Left lung (tissue), 10 donors: ENCODE results near the gene RASSF4. TPM values are rescaled to one million over a fixed set of nuclear protein-coding genes. Genes with fewer than 3 reads are reported as not detected.

ENCODE experiments used
- ATAC-seq: fragments of 200-7000 bp; cut with Tn5 transposase; one replicate; pipeline ENCODE4 v1.9.1; 2020; ENCODE audit warnings: moderate library complexity
- DNase-seq, 4 donors: peaks; one replicate each; pipeline ENCODE4 v3.0.0-alpha.2; 2013 to 2020
- H3K27ac ChIP-seq, 2 donors: fragments of 200-600 bp; sonication (generic) in 1 of 2; one replicate each; pipeline versions ENCODE4 v1.5.0 to v1.8.0; 2020 to 2021
- H3K27me3 ChIP-seq, 2 donors: fragments of 200-600 bp; sonication (generic) in 1 of 2; one replicate each; pipeline versions ENCODE4 v1.5.0 to v1.8.0; 2020 to 2021
- H3K36me3 ChIP-seq, 2 donors: fragments of 200-600 bp; sonication (generic) in 1 of 2; one replicate each; pipeline versions ENCODE4 v1.5.0 to v1.8.0; 2020 to 2021
- H3K4me1 ChIP-seq, 2 donors: fragments of 200-600 bp; one replicate each; pipeline ENCODE4 v1.8.0; 2021
- H3K4me3 ChIP-seq, 2 donors: fragments of 200-600 bp; sonication (generic) in 1 of 2; one replicate each; pipeline versions ENCODE4 v1.5.0 to v1.8.0; 2020 to 2021; ENCODE audit warnings: mild to moderate bottlenecking in 1 of 2
- H3K9me3 ChIP-seq, 2 donors: fragments of 200-600 bp; sonication (generic) in 1 of 2; one replicate each; pipeline versions ENCODE4 v1.5.0 to v1.8.0; 2020 to 2021
- CTCF ChIP-seq, 2 donors: fragments of 200-600 bp; sonication (generic) in 1 of 2; IDR thresholded peaks; one replicate each; pipeline versions ENCODE4 v1.5.0 to v1.8.0; 2021; ENCODE audit warnings: antibody characterized with exemption in 2 of 2
- intact Hi-C, 2 donors: fragments of 100-400 bp; cut with DNase I; formaldehyde crosslinking; loops; one replicate each; pipeline versions ENCODE4 v1.11.2 to v1.14.2; 2022
- polyA plus RNA-seq, 6 donors: library from polyadenylated mRNA; unstranded; fragments of 120-200 nt; gene quantifications; one replicate each; pipeline ENCODE4 v1.2.1, GENCODE V29; 2013; ENCODE audit not compliant: insufficient read length in 6 of 6
- total RNA-seq, 2 donors: library from RNA; stranded (reverse); fragmentation: NEBNext Ultra II Directional; extraction: Animal tissue kit (Norgen Biotek cat#: 25700); gene quantifications; one replicate each; pipeline ENCODE4 v1.2.1, GENCODE V29; 2021
- donor health status: DM: no; HTN: yes; CAD: no.
- donor health status: DM: no; HTN: no; CAD: no.

RASSF4 gene
- total and polyA plus RNA-seq, 8 donors, result 17.1 to 54.7 (median 20.7) TPM

- Histone ChIP-seq H3K4me1 (peaks cover 23 to 59% of the 10 kb centered on the region in 2 donors), H3K4me3 (peak overlapping the region; percentile 54 to 75), H3K36me3 (peaks cover 0 to 7% of the 10 kb centered on the region in 2 donors), H3K27me3 (no peaks in the 10 kb centered on the region), H3K27ac (peak overlapping the region; percentile 84 to 92), H3K9me3 (no peaks in the 10 kb centered on the region)
- no peak for TF ChIP-seq CTCF (IDR thresholded peaks at IDR 0.05)
- DNase-seq (no peak), ATAC-seq (no peak)
- intact Hi-C loops, result no loop called here
Measured at GRCh38 chr10:44958898-44959246, 730 bp upstream of the RASSF4 start.

DNA sequence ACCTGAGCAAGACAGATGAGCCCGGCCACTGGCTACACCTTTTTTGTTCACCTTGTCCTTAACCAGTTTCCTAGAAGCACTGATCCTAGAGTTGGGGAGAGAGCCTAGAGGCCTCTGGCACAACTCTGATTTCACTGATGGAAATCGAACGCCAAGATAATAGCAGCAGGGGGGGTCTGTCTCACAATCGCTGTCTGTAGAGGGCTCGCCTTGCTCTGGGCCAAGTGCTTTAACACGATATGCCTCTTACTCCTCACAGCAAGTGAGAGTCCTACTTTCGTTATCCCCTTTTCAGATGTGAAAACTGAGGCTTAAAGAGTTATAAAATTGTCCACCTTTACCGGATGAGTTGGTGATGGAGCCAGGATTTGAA is 472 bp downstream of the RASSF4 start:
- Histone ChIP-seq H3K9me3 (no peaks in the 10 kb centered on the region), H3K4me1 (peaks cover 35 to 71% of the 10 kb centered on the region in 2 donors), H3K4me3 (peak overlapping the region; percentile 54 to 75), H3K36me3 (peaks cover 0 to 7% of the 10 kb centered on the region in 2 donors), H3K27ac (peak overlapping the region; percentile 51 to 84), H3K27me3 (no peaks in the 10 kb centered on the region)
- intact Hi-C loops, result no loop called here
- TF ChIP-seq CTCF (IDR thresholded peaks at IDR 0.05), result no peak
- ATAC-seq (no peak), DNase-seq (no peak)

DNA sequence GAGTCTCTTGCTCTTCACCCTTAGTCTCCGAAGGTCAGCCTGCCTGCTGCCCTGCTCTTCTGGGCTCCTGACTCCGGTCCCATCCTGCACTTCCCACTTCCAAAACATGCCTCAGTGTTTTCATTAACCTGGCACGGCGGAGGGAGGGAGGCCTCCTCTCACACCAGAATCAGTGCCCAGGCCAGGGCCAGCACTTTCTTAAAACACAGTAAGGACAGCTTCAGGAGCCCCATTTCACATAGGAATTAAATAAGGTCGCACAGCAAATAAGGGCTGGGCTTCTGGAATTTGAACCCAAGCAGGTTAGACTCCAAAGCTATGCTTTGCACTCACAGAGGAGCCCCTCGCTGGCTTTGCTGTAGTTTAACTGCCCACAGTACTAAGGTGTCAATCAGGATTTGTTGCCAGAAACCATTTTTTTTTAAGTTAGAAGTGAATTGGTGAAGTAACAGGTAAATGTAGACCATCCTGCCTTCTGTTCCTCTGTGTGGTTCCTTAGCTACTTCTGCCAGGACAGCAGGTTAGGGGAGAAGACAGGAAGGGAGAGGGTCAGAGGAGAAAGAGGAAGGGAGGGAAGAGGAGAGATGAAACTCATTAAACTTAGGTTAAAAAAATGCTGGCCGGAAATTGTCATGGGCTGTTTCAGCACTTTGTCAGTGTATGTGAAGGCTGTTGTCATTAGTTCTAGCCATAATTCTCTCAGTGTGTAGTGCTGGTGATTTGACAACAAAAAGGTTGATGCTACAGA is 1.1 kb downstream of the RASSF4 start:
- no peak for TF ChIP-seq CTCF (IDR thresholded peaks at IDR 0.05)
- peaks cover 39 to 77% of the 10 kb centered on the region in 2 donors for H3K4me1 ChIP-seq
- no peaks in the 10 kb centered on the region for H3K9me3 ChIP-seq
- peak overlapping the region; percentile 51 to 84 for H3K27ac ChIP-seq
- intact Hi-C loops, result no loop called here
- H3K27me3 ChIP-seq, result no peaks in the 10 kb centered on the region
- H3K4me3 ChIP-seq, result peak overlapping the region; percentile 54 to 75
- H3K36me3 ChIP-seq, result peaks cover 0 to 2% of the 10 kb centered on the region in 2 donors
- ATAC-seq, result no peak
- DNase-seq, result peak in 1 of 4 donors; percentile 34

- Histone ChIP-seq H3K4me3 (peak overlapping the region in 1 of 2 donors; percentile 54), H3K9me3 (no peaks in the 10 kb centered on the region), H3K27ac (peak overlapping the region in 1 of 2 donors; percentile 84), H3K4me1 (peaks cover 40 to 82% of the 10 kb centered on the region in 2 donors), H3K27me3 (no peaks in the 10 kb centered on the region), H3K36me3 (no peaks in the 10 kb centered on the region)
- TF ChIP-seq CTCF (IDR thresholded peaks at IDR 0.05), result no peak
- no peak for DNase-seq
- ATAC-seq, result no peak
- intact Hi-C loops, result no loop called here
Measured at GRCh38 chr10:44961230-44961571, 1.6 kb downstream of the RASSF4 start.

DNA sequence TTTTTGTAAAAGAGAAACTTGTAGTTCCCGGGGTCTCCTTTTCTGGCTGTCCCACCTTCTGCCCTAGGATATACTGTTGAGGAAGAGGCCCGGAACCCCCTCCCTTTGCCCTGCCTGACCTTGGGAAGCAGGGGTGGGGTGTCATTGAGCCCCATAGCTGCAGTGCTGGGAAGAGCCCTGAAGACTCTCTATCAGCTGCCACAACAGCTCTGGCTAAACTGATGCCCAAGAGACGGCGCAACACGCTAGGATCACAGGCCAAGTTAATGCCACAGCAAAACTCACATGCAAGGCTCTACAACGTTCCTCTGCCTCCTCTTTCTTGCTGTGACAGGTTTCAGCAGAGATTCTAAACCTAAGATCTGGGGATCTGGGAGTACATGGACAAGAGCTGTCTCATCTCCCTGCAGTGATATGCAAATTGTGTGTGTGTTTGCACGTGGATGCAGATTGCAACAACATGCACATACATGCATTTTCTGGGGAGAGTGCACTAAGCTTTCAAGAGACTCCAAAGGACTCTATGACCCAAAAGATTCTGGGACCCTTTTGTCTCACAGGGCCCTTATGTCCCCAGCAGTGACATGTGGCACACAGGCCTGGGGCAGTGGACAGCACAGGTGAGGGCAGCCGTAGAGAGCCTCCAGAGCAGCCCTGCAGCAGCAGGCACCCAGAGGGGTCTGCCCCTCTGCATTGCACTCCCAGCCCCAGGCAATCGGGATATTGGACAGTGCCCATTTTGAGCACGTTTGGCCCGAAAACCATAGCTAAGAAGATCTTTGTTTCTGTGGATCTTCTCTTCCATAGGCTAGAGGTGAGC is 2.5 kb downstream of the RASSF4 start:
- no peak for TF ChIP-seq CTCF (IDR thresholded peaks at IDR 0.05)
- H3K9me3 ChIP-seq, result no peaks in the 10 kb centered on the region
- H3K27me3 ChIP-seq, result no peaks in the 10 kb centered on the region
- ATAC-seq, result no peak
- no peaks in the 10 kb centered on the region for H3K36me3 ChIP-seq
- DNase-seq, result no peak
- peak overlapping the region in 1 of 2 donors; percentile 54 for H3K4me3 ChIP-seq
- H3K27ac ChIP-seq, result no peak overlapping the region
- peaks cover 49 to 92% of the 10 kb centered on the region in 2 donors for H3K4me1 ChIP-seq
- intact Hi-C loops, result no loop called here
